ENCODE results near the gene NGEF. TPM values are rescaled to one million over a fixed set of nuclear protein-coding genes. Genes with fewer than 3 reads are reported as not detected.

Gene NGEF
- total and polyA plus RNA-seq, 10 of the 15 experiments (the other 5 are each of a cell fraction or from before 2014, with no cell fraction given), result 0.12 TPM; not detected in 9

GRCh38 chr2:232928551-232929302 lies 84.3 kb downstream of the NGEF start (continued):
- TF ChIP-seq ZNF687 (IDR thresholded peaks at IDR 0.05) (no peak), SMARCA5 (IDR thresholded peaks at IDR 0.05) (no peak), USF2 (IDR thresholded peaks at IDR 0.05; ENCODE audit: borderline replicate concordance, low read depth, low read length) (no peak), NFYB (IDR thresholded peaks at IDR 0.05; ENCODE audit: insufficient read depth, low read depth, low read length) (no peak), MTA2 (IDR thresholded peaks at IDR 0.05; ENCODE audit: low read depth) (no peak)

DNA sequence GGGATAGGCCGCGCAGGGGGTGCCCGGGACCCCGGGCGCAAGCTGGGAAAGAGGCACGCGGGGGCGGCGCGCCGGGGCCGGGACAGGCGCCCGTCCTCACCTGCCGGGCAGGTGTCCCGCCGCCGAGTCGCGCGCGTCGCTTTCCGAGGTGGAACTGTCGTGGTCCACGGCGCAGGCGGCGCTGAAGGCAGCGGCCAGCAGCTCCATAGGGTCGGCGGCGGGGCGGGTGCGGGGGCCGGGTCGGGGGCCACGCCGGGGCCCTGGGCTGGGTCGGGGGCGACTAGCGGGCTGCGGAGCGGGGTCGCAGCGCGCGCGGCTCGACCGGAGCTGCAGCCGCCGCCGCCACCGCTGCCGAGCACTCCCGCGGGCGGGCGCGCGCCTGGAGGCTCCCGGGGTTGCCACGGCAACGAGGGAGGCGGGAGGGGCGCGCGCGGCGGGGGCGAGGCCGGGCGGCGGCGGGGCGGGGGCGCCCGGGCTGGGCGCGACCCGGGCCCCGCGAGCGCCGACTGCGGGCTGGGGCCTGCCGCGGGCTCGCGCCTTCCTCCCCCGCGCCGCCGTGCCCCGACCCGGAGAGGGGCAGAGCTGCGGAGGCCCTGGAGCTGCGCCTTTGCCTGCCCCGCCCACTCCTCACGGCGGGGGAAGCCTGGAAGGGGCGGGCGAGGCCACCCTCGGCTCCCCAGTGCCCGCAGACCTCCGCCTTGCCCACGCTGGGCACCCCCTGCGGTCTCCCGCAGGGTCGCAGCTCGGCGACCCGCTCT lies 85.1 kb downstream of the NGEF start:
- intact Hi-C loops (cut with micrococcal nuclease; ENCODE audit: unreplicated experiment), result no loop called here
- no peak for TF ChIP-seq STAT3 (IDR thresholded peaks at IDR 0.05; ENCODE audit: low read depth, low read length)
- TF ChIP-seq PML (IDR thresholded peaks at IDR 0.05; ENCODE audit: low read length), result no peak
- no peak for TF ChIP-seq FOXK2 (IDR thresholded peaks at IDR 0.05)
- TF ChIP-seq USF2 (IDR thresholded peaks at IDR 0.05; ENCODE audit: borderline replicate concordance, low read depth, low read length), result no peak
- no peak for TF ChIP-seq CHD2 (IDR thresholded peaks at IDR 0.05; ENCODE audit: borderline replicate concordance, low read depth, low read length)
- TF ChIP-seq NFXL1 (IDR thresholded peaks at IDR 0.05; ENCODE audit: borderline replicate concordance), result no peak
- TF ChIP-seq POU2F2 (IDR thresholded peaks at IDR 0.05; ENCODE audit: borderline replicate concordance, low read depth, low read length), result no peak
- TF ChIP-seq, protein P1, sequence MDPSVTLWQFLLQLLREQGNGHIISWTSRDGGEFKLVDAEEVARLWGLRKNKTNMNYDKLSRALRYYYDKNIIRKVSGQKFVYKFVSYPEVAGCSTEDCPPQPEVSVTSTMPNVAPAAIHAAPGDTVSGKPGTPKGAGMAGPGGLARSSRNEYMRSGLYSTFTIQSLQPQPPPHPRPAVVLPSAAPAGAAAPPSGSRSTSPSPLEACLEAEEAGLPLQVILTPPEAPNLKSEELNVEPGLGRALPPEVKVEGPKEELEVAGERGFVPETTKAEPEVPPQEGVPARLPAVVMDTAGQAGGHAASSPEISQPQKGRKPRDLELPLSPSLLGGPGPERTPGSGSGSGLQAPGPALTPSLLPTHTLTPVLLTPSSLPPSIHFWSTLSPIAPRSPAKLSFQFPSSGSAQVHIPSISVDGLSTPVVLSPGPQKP (IDR thresholded peaks at IDR 0.05; ENCODE audit: low read depth, low read length), result no peak
- no peak for TF ChIP-seq TCF12 (IDR thresholded peaks at IDR 0.05; ENCODE audit: low read depth, low read length)
- no peak for TF ChIP-seq JUNB (IDR thresholded peaks at IDR 0.05)
- TF ChIP-seq SMC3 (IDR thresholded peaks at IDR 0.05; ENCODE audit: borderline replicate concordance, low read length), result no peak

More for the DNA sequence above, 85.1 kb downstream of the NGEF start:
- no peaks in the 10 kb centered on the region for H3K36me3 ChIP-seq (ENCODE audit: control insufficient read depth in 2 of 2, insufficient read depth in 2 of 2, low read length in 1 of 2)
- SMC1A ChIA-PET (ENCODE audit: uncharacterized antibody, unreplicated experiment), result no interaction called here
- H4K20me1 ChIP-seq (ENCODE audit: control insufficient read depth, insufficient read depth), result no peaks in the 10 kb centered on the region
- H3K4me1 ChIP-seq (ENCODE audit: control insufficient read depth, insufficient read depth, low read length), result no peaks in the 10 kb centered on the region
- H2AFZ ChIP-seq (ENCODE audit: control insufficient read depth, low read depth, low read length), result no peak overlapping the region
- H3K79me2 ChIP-seq (ENCODE audit: control insufficient read depth, insufficient read depth, low read length), result no peaks in the 10 kb centered on the region
- RAD21 ChIA-PET (ENCODE audit: unreplicated experiment), result no interaction called here
- H3K4me2 ChIP-seq (ENCODE audit: control insufficient read depth, insufficient read depth), result no peak overlapping the region
- DNase-seq (ENCODE audit: low read depth, low spot score), result no peak
- H3K9ac ChIP-seq (ENCODE audit: control insufficient read depth, insufficient read depth, low read length), result no peak overlapping the region
- WGBS (ENCODE audit: insufficient coverage, insufficient replicate concordance, low lambda C conversion rate, missing lambda C conversion rate), result 7% methylated on average over 17 of the region's 114 CpGs
- H3K27ac ChIP-seq (ENCODE audit: control insufficient read depth, insufficient read depth), result no peak overlapping the region
- in situ Hi-C loops (cut with MboI), result no loop called here
- no peak for FAIRE-seq
- no peak for ATAC-seq
- peaks cover 5 to 9% of the 10 kb centered on the region in 2 experiments for H3K27me3 ChIP-seq (replicated peaks in 1 of 2; ENCODE audit: control insufficient read depth in 2 of 2, insufficient read depth in 2 of 2, low read length in 1 of 2)
- POLR2A ChIA-PET, result no interaction called here
- no peak overlapping the region for H3K4me3 ChIP-seq
- CTCF ChIA-PET, result no interaction called here
- no TSS peak for BruUV-seq (replicated peaks)
- no peaks in the 10 kb centered on the region; the same call in 2 of the 3 replicates for H3K9me3 ChIP-seq (replicated peaks; ENCODE audit: control insufficient read depth, insufficient read depth, low read length)
